CD8-positive, alpha-beta memory T cell (primary cell): ENCODE data around the gene NAPSA. TPM values are rescaled to one million over a fixed set of nuclear protein-coding genes. Genes with fewer than 3 reads are reported as not detected.

ENCODE experiments used
- CTCF ChIA-PET: fragments of 350-600 bp; sonication (Branson Sonifier 250); formaldehyde crosslinking; loops from one replicate; lab custom pipeline; 2021; ENCODE audit warnings: antibody characterized with exemption; lab: Charles Lee
- POLR2A ChIA-PET: fragments of 350-600 bp; sonication (Branson Sonifier 250); formaldehyde crosslinking; loops from one replicate; lab custom pipeline; 2021; ENCODE audit warnings: antibody characterized with exemption; lab: Charles Lee
- DNase-seq, 5 donors: peaks; one replicate each; pipeline versions ENCODE4 v3.0.0 to v3.0.0-alpha.2; 2020 to 2022; ENCODE audit warnings: mixed read lengths in 1 of 5
- H3K27ac ChIP-seq: one replicate; pipeline ENCODE4 v1.7.0; 2013; ENCODE audit warnings: low read depth, mild to moderate bottlenecking, low read length, moderate library complexity
- H3K27me3 ChIP-seq: 2 replicates; pipeline ENCODE4 v1.7.0; 2013; ENCODE audit warnings: low read length, mild to moderate bottlenecking; ENCODE audit not compliant: insufficient read depth, poor library complexity, severe bottlenecking
- H3K36me3 ChIP-seq: 2 replicates; pipeline ENCODE4 v1.7.0; 2013; ENCODE audit warnings: mild to moderate bottlenecking, low read length, moderate library complexity; ENCODE audit not compliant: insufficient read depth
- H3K4me1 ChIP-seq: 2 replicates; pipeline ENCODE4 v1.7.0; 2013; ENCODE audit warnings: mild to moderate bottlenecking, low read length, moderate library complexity; ENCODE audit not compliant: insufficient read depth
- H3K4me3 ChIP-seq: 2 replicates; pipeline ENCODE4 v1.7.0; 2013; ENCODE audit warnings: mild to moderate bottlenecking, low read length
- H3K9me3 ChIP-seq: 2 replicates; pipeline ENCODE4 v1.7.0; 2013; ENCODE audit warnings: mild to moderate bottlenecking, low read length
- H3K27ac Mint-ChIP-seq, 8 donors: one replicate each; pipeline ENCODE4 v1.8.0; 2020 to 2021; ENCODE audit warnings: mixed read lengths in 8 of 8, mild to moderate bottlenecking in 6 of 8, inconsistent platforms in 3 of 8, moderate library complexity in 3 of 8
- H3K27me3 Mint-ChIP-seq, 2 donors: one replicate each; pipeline ENCODE4 v1.8.0; 2020 to 2021; ENCODE audit warnings: mixed read lengths in 2 of 2, mild to moderate bottlenecking in 1 of 2, moderate library complexity in 1 of 2
- H3K36me3 Mint-ChIP-seq, 3 donors: one replicate each; pipeline ENCODE4 v1.8.0; 2020 to 2021; ENCODE audit warnings: mixed read lengths in 3 of 3, inconsistent platforms in 1 of 3, mild to moderate bottlenecking in 1 of 3
- H3K4me1 Mint-ChIP-seq, 3 donors: one replicate each; pipeline ENCODE4 v1.8.0; 2020 to 2021; ENCODE audit warnings: mixed read lengths in 3 of 3, inconsistent platforms in 1 of 3, mild to moderate bottlenecking in 1 of 3
- H3K4me3 Mint-ChIP-seq, 7 donors: one replicate each; pipeline ENCODE4 v1.8.0; 2020 to 2021; ENCODE audit warnings: mixed read lengths in 7 of 7, mild to moderate bottlenecking in 6 of 7, moderate library complexity in 4 of 7, inconsistent platforms in 2 of 7
- H3K9me3 Mint-ChIP-seq, 5 donors: one replicate each; pipeline ENCODE4 v1.8.0; 2020 to 2022; ENCODE audit warnings: mixed read lengths in 5 of 5, mild to moderate bottlenecking in 3 of 5, moderate library complexity in 2 of 5, inconsistent platforms in 1 of 5
- polyA plus RNA-seq: library from polyadenylated mRNA; unstranded; fragments of 300-500 nt; fragmentation: Illumina TruSeq; gene quantifications from one replicate; pipeline ENCODE4 v1.2.3, GENCODE V29; 2021
- total RNA-seq, 2 experiments: library from RNA; stranded (reverse); gene quantifications; one replicate each; pipeline ENCODE4 v1.2.3, GENCODE V29; 2021

NAPSA gene
- total and polyA plus RNA-seq, 3 experiments from 2014 or later: 1.6 to 22.5 (median 19.7) TPM

DNA sequence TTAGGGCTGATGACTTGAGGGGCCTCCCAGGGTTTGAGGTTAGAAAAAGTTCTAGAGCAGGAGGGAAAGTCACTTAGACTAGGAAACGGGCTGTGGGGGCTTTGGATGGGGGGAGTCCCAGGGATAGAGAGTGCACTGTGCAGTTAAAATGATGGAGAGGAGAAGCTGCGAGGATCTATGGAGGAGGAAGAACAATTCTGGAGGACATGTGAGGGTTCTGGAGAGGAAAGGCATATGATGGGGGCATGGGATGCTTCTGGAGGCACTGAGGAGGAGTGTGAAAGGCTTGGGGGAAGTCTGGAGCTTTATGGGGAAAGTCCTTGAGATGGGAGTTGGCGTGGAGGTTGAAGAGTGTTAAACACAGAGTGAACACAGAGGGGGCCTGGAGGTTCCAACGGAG is 38.4 kb downstream of the NAPSA start:
- H3K9me3 ChIP-seq: no peaks in the 10 kb centered on the region
- CTCF ChIA-PET: no interaction called here
- H3K36me3 ChIP-seq: no peaks in the 10 kb centered on the region
- peak overlapping the region in 4 of 8 donors; percentile 5 to 46 (median 28) for H3K27ac Mint-ChIP-seq
- H3K9me3 Mint-ChIP-seq: peaks cover 4 to 29% (median 23%) of the 10 kb centered on the region in 5 donors
- POLR2A ChIA-PET: no interaction called here
- H3K4me1 ChIP-seq: peaks cover 34% of the 10 kb centered on the region
- H3K27ac ChIP-seq: no peak overlapping the region
- H3K36me3 Mint-ChIP-seq: no peaks in the 10 kb centered on the region
- H3K4me1 Mint-ChIP-seq: peaks cover 41 to 57% (median 44%) of the 10 kb centered on the region in 3 donors
- peak overlapping the region; percentile 42 to 75 (median 59) for H3K4me3 Mint-ChIP-seq
- peaks cover 38% of the 10 kb centered on the region for H3K27me3 ChIP-seq
- H3K4me3 ChIP-seq: no peak overlapping the region
- H3K27me3 Mint-ChIP-seq: peaks cover 57 to 64% of the 10 kb centered on the region in 2 donors
- DNase-seq: no peak

DNA sequence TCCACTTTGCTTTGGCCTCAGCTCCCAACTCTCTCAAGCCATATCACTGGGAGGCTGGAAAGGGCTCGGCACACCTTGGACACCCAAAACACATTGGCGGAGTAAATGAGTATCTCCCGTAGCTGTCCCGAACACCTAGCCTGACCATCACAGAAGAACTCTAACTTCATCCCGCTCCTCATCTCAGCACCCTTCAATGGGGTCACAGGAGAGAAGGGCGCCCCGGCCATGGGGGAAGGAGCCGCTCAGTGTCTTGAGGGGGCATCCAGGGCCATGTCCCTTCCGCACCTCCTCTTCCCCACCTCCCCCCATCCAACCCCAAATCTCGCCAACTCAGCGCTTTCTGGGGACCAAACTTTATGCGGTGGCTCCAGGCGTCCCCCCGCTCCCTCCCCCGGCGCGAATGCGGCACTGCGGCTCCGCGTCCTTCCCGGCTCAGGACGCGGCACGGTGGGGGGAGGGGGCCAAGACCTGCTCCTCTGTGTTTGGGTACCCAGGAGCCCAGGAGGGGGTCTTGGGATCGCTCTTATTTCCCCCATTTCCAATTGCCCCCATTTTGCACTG is 39.3 kb downstream of the NAPSA start:
- Histone ChIP-seq H3K36me3 (no peaks in the 10 kb centered on the region), H3K4me1 (peaks cover 25% of the 10 kb centered on the region), H3K27me3 (peaks cover 32% of the 10 kb centered on the region), H3K27ac (no peak overlapping the region), H3K4me3 (no peak overlapping the region), H3K9me3 (no peaks in the 10 kb centered on the region)
- peak overlapping the region in 1 of 7 donors; percentile 54 for H3K4me3 Mint-ChIP-seq
- CTCF ChIA-PET: no interaction called here
- no peaks in the 10 kb centered on the region for H3K36me3 Mint-ChIP-seq
- peaks cover 4 to 29% (median 23%) of the 10 kb centered on the region in 5 donors for H3K9me3 Mint-ChIP-seq
- peaks cover 34 to 49% (median 36%) of the 10 kb centered on the region in 3 donors for H3K4me1 Mint-ChIP-seq
- POLR2A ChIA-PET: no interaction called here
- peaks cover 50 to 56% of the 10 kb centered on the region in 2 donors for H3K27me3 Mint-ChIP-seq
- DNase-seq: no peak
- peak overlapping the region in 1 of 8 donors; percentile 46 for H3K27ac Mint-ChIP-seq

DNA sequence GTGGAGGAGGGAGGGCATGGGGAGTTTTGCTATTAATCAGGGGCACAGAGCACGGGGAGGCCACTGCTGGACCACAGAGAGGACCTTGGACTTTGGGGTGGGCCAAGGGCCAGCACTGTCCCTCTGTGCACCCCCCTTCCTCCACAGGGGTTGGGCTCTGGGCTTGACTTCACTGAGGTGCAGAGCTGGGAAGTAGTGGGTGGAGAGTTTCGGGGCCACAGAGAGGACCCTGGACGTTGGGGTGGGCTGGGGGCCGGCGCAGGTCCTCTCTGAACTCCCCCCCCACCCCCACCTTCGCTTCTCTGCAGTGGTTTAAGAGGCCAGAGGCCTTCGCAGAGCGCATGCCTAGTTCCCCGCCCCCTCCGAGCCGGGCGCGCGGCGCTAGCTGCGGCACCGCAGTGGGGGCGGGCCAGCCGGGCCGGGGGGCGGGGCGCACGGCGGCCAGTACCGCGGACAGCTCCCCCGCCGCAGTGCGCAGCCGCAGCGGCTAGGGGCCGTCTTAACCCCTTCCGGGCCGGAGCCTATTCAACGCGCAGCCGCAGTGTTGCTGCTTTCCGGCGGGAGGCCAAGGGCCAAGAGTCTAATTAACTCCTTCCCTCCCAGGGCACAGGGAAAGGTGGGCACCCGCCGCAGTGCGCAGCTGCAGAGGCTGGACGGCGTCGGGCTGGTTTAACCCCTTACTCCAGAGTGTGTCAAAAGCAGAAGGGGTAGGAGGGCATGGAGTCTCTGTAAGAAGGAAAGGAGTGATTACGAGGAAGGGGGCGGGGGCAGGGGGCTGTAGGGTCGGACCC is 39.9 kb downstream of the NAPSA start:
- H3K36me3 Mint-ChIP-seq: no peaks in the 10 kb centered on the region
- Histone ChIP-seq H3K9me3 (no peaks in the 10 kb centered on the region), H3K36me3 (no peaks in the 10 kb centered on the region), H3K27me3 (peaks cover 31% of the 10 kb centered on the region), H3K27ac (no peak overlapping the region), H3K4me3 (no peak overlapping the region), H3K4me1 (peaks cover 21% of the 10 kb centered on the region)
- ChIA-PET CTCF (no interaction called here), POLR2A (no interaction called here)
- DNase-seq: peak; percentile 53 to 66 (median 55)
- peak overlapping the region in 1 of 7 donors; percentile 50 for H3K4me3 Mint-ChIP-seq
- peaks cover 47 to 58% of the 10 kb centered on the region in 2 donors for H3K27me3 Mint-ChIP-seq
- peaks cover 4 to 28% (median 22%) of the 10 kb centered on the region in 5 donors for H3K9me3 Mint-ChIP-seq
- H3K27ac Mint-ChIP-seq: peak overlapping the region in 1 of 8 donors; percentile 54
- H3K4me1 Mint-ChIP-seq: peaks cover 31 to 43% (median 32%) of the 10 kb centered on the region in 3 donors

DNA sequence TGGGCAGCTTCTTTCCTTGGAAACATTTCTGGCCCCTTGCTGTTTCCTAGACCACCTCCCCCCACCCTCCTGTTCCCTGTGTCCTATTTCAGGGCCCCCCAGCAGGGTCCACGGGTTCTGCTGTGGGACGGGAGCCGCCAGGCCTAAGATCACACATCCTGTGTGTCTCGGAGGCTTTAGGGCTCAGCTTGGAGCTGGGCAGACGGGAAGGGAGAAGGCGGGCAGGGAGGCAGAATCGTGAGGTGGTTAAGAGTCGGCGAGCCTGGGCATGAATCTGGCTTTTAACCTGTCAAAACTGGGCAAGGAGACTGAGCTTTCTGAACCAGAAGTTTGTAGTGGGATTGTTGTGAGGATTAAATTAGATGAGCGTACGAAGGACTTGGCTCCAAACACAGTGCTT is 41.1 kb downstream of the NAPSA start:
- Mint-ChIP-seq H3K4me1 (peaks cover 20 to 32% (median 22%) of the 10 kb centered on the region in 3 donors), H3K36me3 (no peaks in the 10 kb centered on the region), H3K27ac (no peak overlapping the region), H3K4me3 (no peak overlapping the region), H3K27me3 (peaks cover 36 to 50% of the 10 kb centered on the region in 2 donors), H3K9me3 (peaks cover 0 to 16% (median 11%) of the 10 kb centered on the region in 5 donors)
- peaks cover 9% of the 10 kb centered on the region for H3K4me1 ChIP-seq
- CTCF ChIA-PET: no interaction called here
- no peaks in the 10 kb centered on the region for H3K9me3 ChIP-seq
- POLR2A ChIA-PET: no interaction called here
- no peak overlapping the region for H3K27ac ChIP-seq
- H3K27me3 ChIP-seq: peaks cover 22% of the 10 kb centered on the region
- no peak for DNase-seq
- no peaks in the 10 kb centered on the region for H3K36me3 ChIP-seq
- H3K4me3 ChIP-seq: no peak overlapping the region

DNA sequence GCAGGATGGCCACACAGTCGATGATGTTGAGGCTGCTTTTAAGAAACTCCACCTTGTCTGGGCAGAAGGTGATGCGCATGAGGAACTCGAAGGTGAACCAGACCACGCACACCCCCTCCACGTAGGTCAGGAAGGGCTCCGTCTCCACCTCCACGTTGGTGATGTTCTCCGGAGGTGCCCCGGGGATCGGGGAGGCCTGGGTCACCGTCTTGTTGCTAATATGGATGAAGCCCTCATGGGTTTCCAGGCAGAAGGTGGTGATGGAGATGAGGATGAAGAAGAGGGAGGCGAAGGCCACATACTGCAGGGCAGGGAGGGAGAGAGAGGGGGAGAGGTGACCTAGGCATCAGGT is 41.7 kb downstream of the NAPSA start:
- H3K36me3 ChIP-seq: no peaks in the 10 kb centered on the region
- ChIA-PET POLR2A (no interaction called here), CTCF (no interaction called here)
- Mint-ChIP-seq H3K36me3 (no peaks in the 10 kb centered on the region), H3K4me1 (peaks cover 17 to 29% (median 20%) of the 10 kb centered on the region in 3 donors), H3K4me3 (no peak overlapping the region), H3K27me3 (peaks cover 36 to 53% of the 10 kb centered on the region in 2 donors), H3K27ac (no peak overlapping the region), H3K9me3 (peaks cover 0 to 15% (median 8%) of the 10 kb centered on the region in 5 donors)
- no peaks in the 10 kb centered on the region for H3K9me3 ChIP-seq
- no peak overlapping the region for H3K4me3 ChIP-seq
- no peak overlapping the region for H3K27ac ChIP-seq
- peaks cover 21% of the 10 kb centered on the region for H3K27me3 ChIP-seq
- H3K4me1 ChIP-seq: peaks cover 7% of the 10 kb centered on the region
- DNase-seq: no peak

DNA sequence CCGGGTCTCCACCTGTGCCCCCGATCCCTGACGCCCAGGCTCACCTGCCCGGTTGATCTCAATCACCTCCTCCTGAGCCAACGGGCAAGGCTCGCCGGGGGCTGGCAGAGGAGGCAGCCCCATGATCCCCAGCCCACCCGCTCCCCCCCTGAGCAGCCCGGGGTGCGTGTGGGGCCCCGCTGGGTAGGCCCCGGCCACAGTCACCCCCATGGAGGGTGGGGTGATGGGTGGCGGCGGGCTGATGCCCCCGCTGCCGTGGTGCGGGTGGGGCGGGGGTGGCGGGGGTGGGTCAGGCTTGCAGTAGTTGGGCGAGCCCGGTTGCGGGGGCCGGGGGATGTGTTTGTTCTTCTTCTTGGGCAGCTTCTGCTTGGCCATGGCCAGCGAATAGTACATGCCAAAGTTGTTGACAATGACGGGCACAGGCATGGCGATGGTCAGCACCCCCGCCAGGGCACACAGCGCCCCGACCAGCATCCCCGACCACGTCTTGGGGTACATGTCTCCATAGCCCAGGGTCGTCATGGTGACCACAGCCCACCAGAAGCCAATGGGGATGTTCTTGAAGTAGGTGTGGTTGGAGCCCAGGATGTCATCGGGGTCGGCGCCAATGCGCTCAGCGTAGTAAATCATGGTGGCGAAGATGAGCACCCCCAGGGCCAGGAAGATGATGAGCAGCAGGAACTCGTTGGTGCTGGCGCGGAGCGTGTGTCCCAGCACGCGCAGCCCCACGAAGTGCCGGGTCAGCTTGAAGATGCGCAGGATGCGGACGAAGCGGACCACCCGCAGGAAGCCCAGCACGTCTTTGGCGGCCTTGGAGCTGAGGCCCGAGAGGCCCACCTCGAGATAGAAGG is 42.3 kb downstream of the NAPSA start:
- no peaks in the 10 kb centered on the region for H3K36me3 Mint-ChIP-seq
- DNase-seq: no peak
- Histone ChIP-seq H3K36me3 (no peaks in the 10 kb centered on the region), H3K27ac (no peak overlapping the region), H3K4me1 (peaks cover 7% of the 10 kb centered on the region), H3K27me3 (peaks cover 21% of the 10 kb centered on the region), H3K4me3 (no peak overlapping the region), H3K9me3 (no peaks in the 10 kb centered on the region)
- peaks cover 0 to 15% (median 8%) of the 10 kb centered on the region in 5 donors for H3K9me3 Mint-ChIP-seq
- H3K4me1 Mint-ChIP-seq: peaks cover 17 to 29% (median 20%) of the 10 kb centered on the region in 3 donors
- CTCF ChIA-PET: no interaction called here
- POLR2A ChIA-PET: no interaction called here
- H3K27me3 Mint-ChIP-seq: peaks cover 41 to 57% of the 10 kb centered on the region in 2 donors
- no peak overlapping the region for H3K27ac Mint-ChIP-seq
- no peak overlapping the region for H3K4me3 Mint-ChIP-seq

DNA sequence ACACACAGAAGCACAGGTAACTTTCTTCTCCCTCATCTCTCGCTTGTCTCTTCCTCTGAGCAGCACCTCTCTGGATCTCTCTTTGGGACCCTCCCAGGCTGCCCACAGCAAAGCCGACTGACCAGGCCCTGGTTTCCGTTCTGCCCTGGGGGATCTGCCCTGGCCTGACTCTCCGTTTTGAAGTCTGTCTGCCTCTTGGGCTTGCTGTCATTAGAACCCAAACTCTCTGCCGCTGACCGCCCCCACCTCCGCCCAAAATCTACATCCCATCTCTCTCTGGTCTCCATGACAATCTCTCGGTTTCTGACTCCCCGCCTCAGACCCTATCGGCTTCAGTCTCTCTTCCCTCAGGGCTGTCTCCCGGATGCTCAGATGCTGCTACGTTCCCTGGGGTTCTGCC is 43.2 kb downstream of the NAPSA start:
- no peak overlapping the region for H3K4me3 ChIP-seq
- peak overlapping the region in 1 of 8 donors; percentile 86 for H3K27ac Mint-ChIP-seq
- H3K4me1 ChIP-seq: peaks cover 7% of the 10 kb centered on the region
- no peaks in the 10 kb centered on the region for H3K9me3 ChIP-seq
- peaks cover 11 to 22% (median 17%) of the 10 kb centered on the region in 3 donors for H3K4me1 Mint-ChIP-seq
- H3K27ac ChIP-seq: no peak overlapping the region
- CTCF ChIA-PET: interaction anchor here (0.6 kb wide), 1 partner anchor 13 kb away, joined by 3 read pairs; no protein-coding TSS in a partner anchor
- POLR2A ChIA-PET: no interaction called here
- no peak overlapping the region for H3K4me3 Mint-ChIP-seq
- H3K36me3 Mint-ChIP-seq: no peaks in the 10 kb centered on the region
- peaks cover 42 to 59% of the 10 kb centered on the region in 2 donors for H3K27me3 Mint-ChIP-seq
- H3K9me3 Mint-ChIP-seq: peaks cover 0 to 9% (median 5%) of the 10 kb centered on the region in 5 donors
- peaks cover 15% of the 10 kb centered on the region for H3K27me3 ChIP-seq
- no peaks in the 10 kb centered on the region for H3K36me3 ChIP-seq
- DNase-seq: no peak
